Measurements from ENCODE around the gene TFF3. TPM values are rescaled to one million over a fixed set of nuclear protein-coding genes. Genes with fewer than 3 reads are reported as not detected.

TFF3 gene
- total RNA-seq, 1 donor from 2014 or later = not detected

- no peak overlapping the region for H3K4me3 Mint-ChIP-seq
- Histone ChIP-seq H3K9ac (no peak overlapping the region), H3K4me1 (peaks cover 21% of the 10 kb centered on the region), H3K9me3 (ENCODE audit: low read depth) (no peaks in the 10 kb centered on the region), H3F3A (ENCODE audit: low read depth) (no peaks in the 10 kb centered on the region), H3K36me3 (no peaks in the 10 kb centered on the region), H2AFZ (replicated peaks) (no peak overlapping the region), H3K4me3 (no peak overlapping the region), H3K27me3 (no peaks in the 10 kb centered on the region), H3K4me2 (peak overlapping the region; percentile 2), H3K79me2 (ENCODE audit: low read depth) (no peaks in the 10 kb centered on the region), H4K20me1 (ENCODE audit: low read depth) (no peaks in the 10 kb centered on the region), H3K27ac (no peak overlapping the region)
- H3K36me3 Mint-ChIP-seq = no peaks in the 10 kb centered on the region
- H3K9me3 Mint-ChIP-seq = no peaks in the 10 kb centered on the region
- TF ChIP-seq EZH2 (IDR thresholded peaks at IDR 0.05) = no peak
- TF ChIP-seq EZH2phosphoT487 (IDR thresholded peaks at IDR 0.05) = no peak
- TF ChIP-seq, protein P1, sequence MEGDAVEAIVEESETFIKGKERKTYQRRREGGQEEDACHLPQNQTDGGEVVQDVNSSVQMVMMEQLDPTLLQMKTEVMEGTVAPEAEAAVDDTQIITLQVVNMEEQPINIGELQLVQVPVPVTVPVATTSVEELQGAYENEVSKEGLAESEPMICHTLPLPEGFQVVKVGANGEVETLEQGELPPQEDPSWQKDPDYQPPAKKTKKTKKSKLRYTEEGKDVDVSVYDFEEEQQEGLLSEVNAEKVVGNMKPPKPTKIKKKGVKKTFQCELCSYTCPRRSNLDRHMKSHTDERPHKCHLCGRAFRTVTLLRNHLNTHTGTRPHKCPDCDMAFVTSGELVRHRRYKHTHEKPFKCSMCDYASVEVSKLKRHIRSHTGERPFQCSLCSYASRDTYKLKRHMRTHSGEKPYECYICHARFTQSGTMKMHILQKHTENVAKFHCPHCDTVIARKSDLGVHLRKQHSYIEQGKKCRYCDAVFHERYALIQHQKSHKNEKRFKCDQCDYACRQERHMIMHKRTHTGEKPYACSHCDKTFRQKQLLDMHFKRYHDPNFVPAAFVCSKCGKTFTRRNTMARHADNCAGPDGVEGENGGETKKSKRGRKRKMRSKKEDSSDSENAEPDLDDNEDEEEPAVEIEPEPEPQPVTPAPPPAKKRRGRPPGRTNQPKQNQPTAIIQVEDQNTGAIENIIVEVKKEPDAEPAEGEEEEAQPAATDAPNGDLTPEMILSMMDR (IDR thresholded peaks at IDR 0.05) = no peak
- no peak for DNase-seq (ENCODE audit: low spot score)
- no peak overlapping the region for H3K27ac Mint-ChIP-seq
- H3K27me3 Mint-ChIP-seq (ENCODE audit: insufficient read depth, low read depth) = peaks cover 4% of the 10 kb centered on the region
- peaks cover 21% of the 10 kb centered on the region for H3K4me1 Mint-ChIP-seq
These were observed 16.6 kb downstream of the TFF3 start for GRCh38 chr21:42298657-42299056.

- TF ChIP-seq EZH2 (IDR thresholded peaks at IDR 0.05) (no peak), EZH2phosphoT487 (IDR thresholded peaks at IDR 0.05) (no peak)
- TF ChIP-seq, protein P1 (IDR thresholded peaks at IDR 0.05) = no peak
- Histone ChIP-seq H3K27ac (no peak overlapping the region), H3K36me3 (no peaks in the 10 kb centered on the region), H3K9ac (no peak overlapping the region), H3K79me2 (ENCODE audit: low read depth) (no peaks in the 10 kb centered on the region), H4K20me1 (ENCODE audit: low read depth) (no peaks in the 10 kb centered on the region), H3K4me3 (no peak overlapping the region), H2AFZ (replicated peaks) (no peak overlapping the region), H3K4me1 (peaks cover 21% of the 10 kb centered on the region), H3K27me3 (no peaks in the 10 kb centered on the region), H3K9me3 (ENCODE audit: low read depth) (no peaks in the 10 kb centered on the region), H3K4me2 (peak overlapping the region; percentile 2), H3F3A (ENCODE audit: low read depth) (peaks cover 3% of the 10 kb centered on the region)
- DNase-seq (ENCODE audit: low spot score) = no peak
- Mint-ChIP-seq H3K4me1 (peaks cover 19% of the 10 kb centered on the region), H3K36me3 (no peaks in the 10 kb centered on the region), H3K27me3 (ENCODE audit: insufficient read depth, low read depth) (peaks cover 4% of the 10 kb centered on the region), H3K4me3 (no peak overlapping the region), H3K9me3 (no peaks in the 10 kb centered on the region), H3K27ac (no peak overlapping the region)
These were observed 17.0 kb downstream of the TFF3 start for GRCh38 chr21:42298237-42298636.

DNA sequence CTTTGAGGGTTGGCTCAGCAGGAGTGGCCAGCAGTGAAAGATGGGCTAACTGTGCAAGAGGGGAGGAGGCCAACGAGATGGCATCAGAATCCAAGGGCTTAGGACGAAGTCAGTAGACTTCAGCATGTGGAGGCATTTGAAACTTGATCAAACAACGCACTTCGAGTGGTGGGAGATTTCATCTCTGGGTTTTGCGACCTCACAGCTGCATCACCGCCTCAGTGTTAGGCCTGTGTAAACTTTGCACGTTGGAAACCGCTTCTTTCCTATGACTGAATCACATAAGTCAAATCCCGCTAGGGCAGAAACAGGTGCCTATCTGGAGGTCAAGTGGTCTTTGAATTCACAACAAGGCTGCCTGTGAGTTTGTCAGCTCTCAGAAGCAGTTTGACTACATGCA is 17.8 kb downstream of the TFF3 start:
- H4K20me1 ChIP-seq (ENCODE audit: low read depth) = no peaks in the 10 kb centered on the region
- no peak overlapping the region for H2AFZ ChIP-seq (replicated peaks)
- no peak overlapping the region for H3K27ac ChIP-seq
- Mint-ChIP-seq H3K4me1 (peaks cover 11% of the 10 kb centered on the region), H3K4me3 (no peak overlapping the region), H3K9me3 (no peaks in the 10 kb centered on the region), H3K27ac (no peak overlapping the region), H3K27me3 (ENCODE audit: insufficient read depth, low read depth) (peaks cover 4% of the 10 kb centered on the region), H3K36me3 (no peaks in the 10 kb centered on the region)
- no peak overlapping the region for H3K4me2 ChIP-seq
- H3K9ac ChIP-seq = no peak overlapping the region
- H3K4me3 ChIP-seq = no peak overlapping the region
- peaks cover 7% of the 10 kb centered on the region for H3F3A ChIP-seq (ENCODE audit: low read depth)
- TF ChIP-seq EZH2phosphoT487 (IDR thresholded peaks at IDR 0.05) = no peak
- no peak for TF ChIP-seq EZH2 (IDR thresholded peaks at IDR 0.05)
- TF ChIP-seq, protein P1 (IDR thresholded peaks at IDR 0.05) = no peak
- DNase-seq (ENCODE audit: low spot score) = peak; percentile 32
- no peaks in the 10 kb centered on the region for H3K27me3 ChIP-seq
- H3K36me3 ChIP-seq = no peaks in the 10 kb centered on the region
- no peaks in the 10 kb centered on the region for H3K9me3 ChIP-seq (ENCODE audit: low read depth)
- no peaks in the 10 kb centered on the region for H3K79me2 ChIP-seq (ENCODE audit: low read depth)
- peaks cover 21% of the 10 kb centered on the region for H3K4me1 ChIP-seq
